H9 (cell line): ENCODE results near the gene CCR5. TPM values are rescaled to one million over a fixed set of nuclear protein-coding genes. Genes with fewer than 3 reads are reported as not detected.

ENCODE experiments used
- DNase-seq: peaks from one replicate; pipeline ENCODE4 v3.0.0-alpha.2; 2017
- H2AFZ ChIP-seq: one replicate; pipeline ENCODE4 v1.6.1; 2013; ENCODE audit warnings: mild to moderate bottlenecking, low read length, control low read depth, moderate library complexity
- H2AK5ac ChIP-seq: 2 replicates; pipeline ENCODE4 v1.6.1; 2013; ENCODE audit warnings: low read length, control low read depth, mixed read lengths; ENCODE audit not compliant: insufficient read length
- H2BK120ac ChIP-seq: one replicate; pipeline ENCODE4 v1.6.1; 2013; ENCODE audit warnings: low read depth, mild to moderate bottlenecking, low read length, control low read depth, inconsistent platforms; ENCODE audit not compliant: poor library complexity, severe bottlenecking
- H2BK12ac ChIP-seq: 2 replicates; pipeline ENCODE4 v1.6.1; 2013; ENCODE audit warnings: low read length, control low read depth, mixed read lengths, low read depth; ENCODE audit not compliant: insufficient read length
- H2BK15ac ChIP-seq: 2 replicates; pipeline ENCODE4 v1.6.1; 2013; ENCODE audit warnings: low read depth, low read length, control low read depth
- H2BK20ac ChIP-seq: one replicate; pipeline ENCODE4 v1.6.1; 2013; ENCODE audit warnings: low read depth, mild to moderate bottlenecking, low read length, control low read depth, inconsistent platforms; ENCODE audit not compliant: poor library complexity, severe bottlenecking
- H2BK5ac ChIP-seq: 2 replicates; pipeline ENCODE4 v1.6.1; 2013; ENCODE audit warnings: low read length, control low read depth, mixed read lengths; ENCODE audit not compliant: insufficient read length
- H3K14ac ChIP-seq: 2 replicates; pipeline ENCODE4 v1.6.1; 2013; ENCODE audit warnings: low read length, control low read depth; ENCODE audit not compliant: insufficient read depth
- H3K18ac ChIP-seq: 2 replicates; pipeline ENCODE4 v1.6.1; 2013; ENCODE audit warnings: low read depth, mild to moderate bottlenecking, mixed read lengths, low read length, control low read depth; ENCODE audit not compliant: insufficient read length
- H3K23ac ChIP-seq: 2 replicates; pipeline ENCODE4 v1.6.1; 2013; ENCODE audit warnings: low read length, control low read depth, mixed read lengths, low read depth; ENCODE audit not compliant: insufficient read length
- H3K23me2 ChIP-seq: 2 replicates; pipeline ENCODE4 v1.6.1; 2013; ENCODE audit warnings: low read depth, mild to moderate bottlenecking, mixed read lengths, low read length, control low read depth; ENCODE audit not compliant: insufficient read length, poor library complexity, severe bottlenecking
- H3K27ac ChIP-seq: 2 replicates; pipeline ENCODE4 v1.5.1; 2013; ENCODE audit warnings: low read length, control low read depth, mixed read lengths, low read depth; ENCODE audit not compliant: insufficient read length
- H3K27me3 ChIP-seq: 2 replicates; pipeline ENCODE4 v1.6.1; 2013; ENCODE audit warnings: low read length, control low read depth, inconsistent platforms; ENCODE audit not compliant: insufficient read depth
- H3K4ac ChIP-seq: 2 replicates; pipeline ENCODE4 v1.6.1; 2013; ENCODE audit warnings: low read depth, mild to moderate bottlenecking, control low read depth, inconsistent platforms, low read length, moderate library complexity
- H3K4me1 ChIP-seq: 2 replicates; pipeline ENCODE4 v1.6.1; 2013; ENCODE audit warnings: low read length, control low read depth, inconsistent platforms; ENCODE audit not compliant: insufficient read depth
- H3K4me2 ChIP-seq: 2 replicates; pipeline ENCODE4 v1.6.1; 2013; ENCODE audit warnings: low read length, control low read depth, mixed read lengths; ENCODE audit not compliant: insufficient read length, insufficient read depth
- H3K56ac ChIP-seq: 2 replicates; pipeline ENCODE4 v1.6.1; 2013; ENCODE audit warnings: low read depth, mild to moderate bottlenecking, mixed read lengths, low read length, control low read depth; ENCODE audit not compliant: insufficient read length
- H3K79me1 ChIP-seq: 2 replicates; pipeline ENCODE4 v1.6.1; 2013; ENCODE audit warnings: low read depth, mild to moderate bottlenecking, moderate library complexity, low read length, control low read depth, inconsistent platforms; ENCODE audit not compliant: insufficient read depth, poor library complexity, severe bottlenecking
- H3K79me2 ChIP-seq: 2 replicates; pipeline ENCODE4 v1.6.1; 2013; ENCODE audit warnings: low read length, control low read depth, inconsistent platforms; ENCODE audit not compliant: insufficient read depth
- H3K9ac ChIP-seq: 2 replicates; pipeline ENCODE4 v1.6.1; 2013; ENCODE audit warnings: low read length, control low read depth, mixed read lengths; ENCODE audit not compliant: insufficient read length; ENCODE audit errors: extremely low read depth
- H3K9me3 ChIP-seq: one replicate; pipeline ENCODE4 v1.6.1; 2013; ENCODE audit warnings: low read depth, low read length, inconsistent platforms; ENCODE audit not compliant: control insufficient read depth
- H3T11ph ChIP-seq: one replicate; pipeline ENCODE4 v1.6.1; 2013; ENCODE audit warnings: mild to moderate bottlenecking, low read length, control low read depth, inconsistent platforms
- H4K20me1 ChIP-seq: one replicate; pipeline ENCODE4 v1.6.1; 2013; ENCODE audit not compliant: control insufficient read depth, insufficient read length, insufficient read depth
- H4K5ac ChIP-seq: 2 replicates; pipeline ENCODE4 v1.6.1; 2013; ENCODE audit warnings: low read depth, mild to moderate bottlenecking, mixed read lengths, low read length, control low read depth; ENCODE audit not compliant: insufficient read length
- H4K8ac ChIP-seq: replicated peaks from 2 replicates; pipeline ENCODE4 v1.6.1; 2013; ENCODE audit warnings: low read length, control low read depth, mixed read lengths, low read depth; ENCODE audit not compliant: insufficient read length
- H4K91ac ChIP-seq: 2 replicates; pipeline ENCODE4 v1.6.1; 2013; ENCODE audit warnings: low read depth, mild to moderate bottlenecking, moderate library complexity, mixed read lengths, low read length, control low read depth; ENCODE audit not compliant: insufficient read length
- H3K27ac Mint-ChIP-seq, 3 experiments: 2 replicates in 2 of 3; 3 replicates in 1 of 3; pipeline ENCODE4 v1.8.0; 2020 to 2021; ENCODE audit warnings: mixed read lengths in 3 of 3, mild to moderate bottlenecking in 1 of 3, moderate library complexity in 1 of 3
- H3K27me3 Mint-ChIP-seq: 2 replicates; pipeline ENCODE4 v1.8.0; 2021; ENCODE audit warnings: low read depth, mild to moderate bottlenecking, moderate library complexity, mixed read lengths
- H3K36me3 Mint-ChIP-seq, 3 experiments: 2 replicates in 2 of 3; 3 replicates in 1 of 3; pipeline ENCODE4 v1.8.0; 2020 to 2021; ENCODE audit warnings: low read depth in 3 of 3, mixed read lengths in 3 of 3; ENCODE audit not compliant: insufficient read depth in 1 of 3
- H3K4me1 Mint-ChIP-seq, 2 experiments: 2 replicates each; pipeline ENCODE4 v1.8.0; 2020; ENCODE audit warnings: mixed read lengths in 2 of 2
- H3K4me3 Mint-ChIP-seq, 2 experiments: 2 replicates in 1 of 2; 3 replicates in 1 of 2; pipeline ENCODE4 v1.8.0; 2020 to 2021; ENCODE audit warnings: mild to moderate bottlenecking in 2 of 2, mixed read lengths in 2 of 2, moderate library complexity in 1 of 2
- H3K9me3 Mint-ChIP-seq, 2 experiments: 2 replicates in 1 of 2; 3 replicates in 1 of 2; pipeline ENCODE4 v1.8.0; 2020; ENCODE audit warnings: mild to moderate bottlenecking in 2 of 2, mixed read lengths in 2 of 2, moderate library complexity in 1 of 2
- CTCF ChIP-seq: fragments of 200-600 bp; sonication (generic); conservative IDR thresholded peaks from 3 replicates; pipeline ENCODE4 v1.8.0; 2021; ENCODE audit warnings: antibody characterized with exemption, mild to moderate bottlenecking
- WGBS: extraction: QIAGEN DNeasy Blood & Tissue Kit; methylation state at CpG from one replicate; pipeline ENCODE4 v1.1.7; 2013; ENCODE audit warnings: missing lambda C conversion rate, low lambda C conversion rate, mixed read lengths; ENCODE audit not compliant: insufficient read length; ENCODE audit errors: extremely low coverage; 5-methylcytosine and 5-hydroxymethylcytosine counted together
- total RNA-seq: library from RNA; stranded (reverse); gene quantifications from 2 replicates; pipeline ENCODE4 v1.2.1, GENCODE V29; 2021

CCR5 gene
- total RNA-seq, 1 experiment from 2014 or later = not detected

DNA sequence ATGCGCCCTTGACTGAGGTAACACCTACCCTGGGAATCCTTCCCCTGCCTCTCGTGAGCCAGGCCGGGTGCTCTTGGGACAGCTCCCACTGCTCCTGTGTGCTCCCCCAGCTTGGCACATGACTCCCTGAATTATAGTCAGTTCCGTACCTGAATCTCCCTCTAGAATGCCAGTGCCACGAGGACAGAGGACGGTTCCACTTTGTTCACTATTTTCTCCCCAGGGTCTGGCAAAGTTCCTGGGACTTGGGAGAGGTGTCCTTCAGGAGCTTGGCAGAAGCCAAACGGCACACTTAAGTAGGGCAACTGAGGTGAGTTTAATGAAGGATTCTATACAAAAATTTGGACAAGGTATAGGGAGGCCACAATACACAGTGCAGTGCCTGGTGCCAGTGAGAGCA lies 26.4 kb downstream of the CCR5 start:
- TF ChIP-seq CTCF = no peak
- H4K8ac ChIP-seq = no peak overlapping the region
- no CpG with 5 or more reads among the region's 7 CpGs for WGBS

More for the DNA sequence above, 26.4 kb downstream of the CCR5 start:
- Histone ChIP-seq H4K20me1 (no peaks in the 10 kb centered on the region), H3K56ac (no peak overlapping the region), H3T11ph (no peak overlapping the region), H2BK20ac (no peak overlapping the region), H3K4me2 (no peak overlapping the region), H3K18ac (no peak overlapping the region), H2BK5ac (no peak overlapping the region), H3K4ac (no peak overlapping the region), H3K23me2 (no peaks in the 10 kb centered on the region), H3K4me1 (no peaks in the 10 kb centered on the region), H2BK15ac (no peak overlapping the region), H2AFZ (no peak overlapping the region), H3K9me3 (no peaks in the 10 kb centered on the region), H3K23ac (no peak overlapping the region), H3K9ac (no peak overlapping the region), H2BK120ac (no peak overlapping the region), H4K91ac (no peak overlapping the region), H3K79me1 (no peaks in the 10 kb centered on the region), H3K27me3 (no peaks in the 10 kb centered on the region), H3K14ac (no peak overlapping the region), H3K27ac (no peak overlapping the region), H3K79me2 (no peaks in the 10 kb centered on the region), H4K5ac (no peak overlapping the region), H2AK5ac (no peak overlapping the region), H2BK12ac (no peak overlapping the region)
- Mint-ChIP-seq H3K4me3 (no peak overlapping the region), H3K27ac (no peak overlapping the region), H3K36me3 (no peaks in the 10 kb centered on the region), H3K4me1 (peaks cover 9 to 16% of the 10 kb centered on the region in 2 experiments), H3K9me3 (no peaks in the 10 kb centered on the region), H3K27me3 (peaks cover 6% of the 10 kb centered on the region)
- DNase-seq = no peak
